ENCODE results near the gene EFL1.
"Not testable (repeated sequence)": the region's sequence is repeated elsewhere in the genome, so short reads cannot be mapped to it uniquely, and the experiment has no call there.

The EFL1 gene

GRCh38 chr15:82262422-82263026 is at the start of gene EFL1, which contains the start of gene SAXO2:
EFL1 (minus strand) TSS chr15:82262734; CDS start chr15:82261778, 956 bp downstream.
SAXO2 (plus strand) TSS chr15:82262818; CDS start chr15:82262880, 62 bp downstream.
- TF ChIP-seq, protein P1, sequence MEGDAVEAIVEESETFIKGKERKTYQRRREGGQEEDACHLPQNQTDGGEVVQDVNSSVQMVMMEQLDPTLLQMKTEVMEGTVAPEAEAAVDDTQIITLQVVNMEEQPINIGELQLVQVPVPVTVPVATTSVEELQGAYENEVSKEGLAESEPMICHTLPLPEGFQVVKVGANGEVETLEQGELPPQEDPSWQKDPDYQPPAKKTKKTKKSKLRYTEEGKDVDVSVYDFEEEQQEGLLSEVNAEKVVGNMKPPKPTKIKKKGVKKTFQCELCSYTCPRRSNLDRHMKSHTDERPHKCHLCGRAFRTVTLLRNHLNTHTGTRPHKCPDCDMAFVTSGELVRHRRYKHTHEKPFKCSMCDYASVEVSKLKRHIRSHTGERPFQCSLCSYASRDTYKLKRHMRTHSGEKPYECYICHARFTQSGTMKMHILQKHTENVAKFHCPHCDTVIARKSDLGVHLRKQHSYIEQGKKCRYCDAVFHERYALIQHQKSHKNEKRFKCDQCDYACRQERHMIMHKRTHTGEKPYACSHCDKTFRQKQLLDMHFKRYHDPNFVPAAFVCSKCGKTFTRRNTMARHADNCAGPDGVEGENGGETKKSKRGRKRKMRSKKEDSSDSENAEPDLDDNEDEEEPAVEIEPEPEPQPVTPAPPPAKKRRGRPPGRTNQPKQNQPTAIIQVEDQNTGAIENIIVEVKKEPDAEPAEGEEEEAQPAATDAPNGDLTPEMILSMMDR (IDR thresholded peaks at IDR 0.05; ENCODE audit: control insufficient read depth, extremely low read depth, insufficient read depth): no peak
- DNase-seq (ENCODE audit: low read depth): peak; percentile 49
- peak within 1 kb of the TSS; percentile 81 for H3K4me3 ChIP-seq (ENCODE audit: low read depth, low read length)

GRCh38 chr15:82311321-82311720 is 48.8 kb upstream of the EFL1 start:
- not testable (repeated sequence) for H3K4me3 ChIP-seq (ENCODE audit: low read depth, low read length); DNase-seq (ENCODE audit: low read depth)

- no peak overlapping the region for H3K4me3 ChIP-seq (ENCODE audit: low read depth, low read length)
- TF ChIP-seq, protein P1 (IDR thresholded peaks at IDR 0.05; ENCODE audit: control insufficient read depth, extremely low read depth, insufficient read depth): no peak
- no peak for DNase-seq (ENCODE audit: low read depth)
These were observed 47.3 kb upstream of the EFL1 start for GRCh38 chr15:82309802-82310201.

DNA sequence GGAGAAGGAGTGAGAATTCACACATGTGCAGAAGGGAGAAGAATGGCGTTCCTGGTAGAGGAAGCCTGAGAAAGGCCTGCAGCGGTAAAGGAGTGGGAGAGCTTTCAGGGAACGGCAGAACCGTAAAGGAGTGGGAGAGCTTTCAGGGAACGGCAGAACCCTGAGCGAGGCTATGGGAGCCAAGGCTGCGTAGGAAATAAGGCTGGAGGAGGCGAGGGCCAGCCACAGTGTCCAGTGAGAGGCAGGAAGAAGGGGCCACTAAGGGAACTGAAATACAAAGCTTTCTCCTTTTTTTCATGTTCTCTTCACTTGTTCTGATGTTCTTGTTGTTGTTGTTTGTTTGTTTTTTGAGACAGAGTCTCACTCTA is 45.2 kb upstream of the EFL1 start:
- H3K4me3 ChIP-seq (ENCODE audit: low read depth, low read length): no peak overlapping the region
- no peak for DNase-seq (ENCODE audit: low read depth)
- TF ChIP-seq, protein P1 (IDR thresholded peaks at IDR 0.05; ENCODE audit: control insufficient read depth, extremely low read depth, insufficient read depth): no peak

DNA sequence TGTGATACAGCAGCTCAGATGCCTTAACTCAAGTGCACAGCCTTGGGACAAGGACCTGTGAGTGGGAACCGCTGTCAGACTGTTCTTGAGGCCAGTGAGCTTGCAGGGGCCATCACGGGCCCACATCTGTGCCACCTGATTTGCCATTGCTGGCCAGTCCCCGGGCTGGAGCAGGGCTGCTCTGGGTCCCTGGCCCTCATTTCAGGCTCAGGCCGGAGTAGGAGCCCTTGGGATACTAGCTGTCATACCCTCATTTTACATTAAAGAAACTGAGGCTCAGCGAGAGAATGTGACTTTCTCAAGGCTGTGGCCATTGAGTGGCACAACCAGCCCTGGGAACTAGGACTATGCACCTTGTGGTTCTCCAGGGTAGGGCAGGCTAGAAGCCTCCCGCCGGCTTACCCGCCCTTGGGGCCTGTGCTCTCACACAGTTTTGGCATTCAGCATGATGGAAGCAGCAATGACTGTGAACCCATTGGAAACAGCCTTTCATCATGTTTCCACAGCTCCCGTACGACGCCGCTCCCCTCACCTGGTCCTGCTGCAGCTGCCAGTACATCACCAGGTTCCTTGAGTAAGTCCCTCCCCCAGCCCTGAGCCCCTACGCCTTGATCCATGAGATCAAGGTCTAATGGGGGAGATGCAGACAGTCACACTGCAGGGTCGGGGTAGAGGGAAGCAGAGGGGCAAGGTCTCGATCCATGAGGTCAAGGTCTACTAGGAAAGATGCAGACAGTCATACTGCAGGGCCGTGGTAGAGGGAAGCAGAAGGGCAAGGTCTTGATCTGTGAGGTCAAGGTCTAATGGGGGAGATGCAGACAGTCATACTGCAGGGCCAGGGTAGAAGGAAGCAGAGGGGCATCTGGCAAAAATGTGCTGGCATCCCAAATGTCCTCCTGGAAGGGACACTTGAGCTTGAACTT is 44.5 kb upstream of the EFL1 start:
- no peak for DNase-seq (ENCODE audit: low read depth)
- H3K4me3 ChIP-seq (ENCODE audit: low read depth, low read length): no peak overlapping the region
- TF ChIP-seq, protein P1 (IDR thresholded peaks at IDR 0.05; ENCODE audit: control insufficient read depth, extremely low read depth, insufficient read depth): no peak

DNA sequence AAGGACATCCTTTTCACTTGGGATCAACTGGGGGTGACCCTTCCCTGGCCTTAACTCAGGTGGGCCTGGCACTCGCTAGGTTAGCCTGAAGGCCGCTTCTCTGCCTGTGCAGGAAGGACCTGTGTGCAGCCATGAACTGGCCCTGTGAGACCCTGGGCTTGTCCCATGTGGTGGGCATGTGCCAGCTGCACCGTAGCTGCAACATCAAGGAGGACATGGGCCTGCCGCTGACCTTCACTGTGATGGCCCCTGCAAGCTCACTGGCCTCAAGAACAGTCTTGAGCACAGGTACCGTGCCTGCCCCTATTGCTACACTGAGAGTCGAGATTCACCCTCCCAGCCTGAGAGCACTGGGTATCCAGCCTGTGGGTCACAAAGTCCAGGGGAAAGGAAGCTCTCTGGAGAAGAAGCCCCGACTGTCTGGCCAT is 43.1 kb upstream of the EFL1 start:
- DNase-seq (ENCODE audit: low read depth): no peak
- H3K4me3 ChIP-seq (ENCODE audit: low read depth, low read length): no peak overlapping the region
- TF ChIP-seq, protein P1 (IDR thresholded peaks at IDR 0.05; ENCODE audit: control insufficient read depth, extremely low read depth, insufficient read depth): no peak

DNA sequence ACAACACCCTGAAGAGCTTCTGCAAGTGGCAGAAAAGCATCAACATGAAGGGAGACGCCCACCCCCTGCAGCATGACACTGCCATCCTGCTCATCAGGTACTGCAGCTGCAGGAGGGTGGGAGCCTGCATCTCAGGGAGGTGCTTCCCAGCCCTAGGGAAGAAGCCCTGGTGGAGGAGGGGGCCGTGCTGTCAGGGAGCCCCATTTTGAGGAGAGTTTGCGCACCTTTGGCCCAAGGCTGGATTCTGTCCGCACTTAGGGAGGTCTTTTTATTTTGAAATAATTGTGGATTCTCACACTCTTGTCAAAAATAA is 42.2 kb upstream of the EFL1 start:
- DNase-seq (ENCODE audit: low read depth): no peak
- H3K4me3 ChIP-seq (ENCODE audit: low read depth, low read length): no peak overlapping the region
- TF ChIP-seq, protein P1 (IDR thresholded peaks at IDR 0.05; ENCODE audit: control insufficient read depth, extremely low read depth, insufficient read depth): no peak

Data from LNCaP clone FGC (cell line).